GM04503 (cell line): ENCODE data around the gene NAPB.
"Not testable (repeated sequence)": the region's sequence is repeated elsewhere in the genome, so short reads cannot be mapped to it uniquely, and the experiment has no call there.

Experiments
- DNase-seq: peaks from one replicate; pipeline ENCODE4 v3.0.0-alpha.2; 2012; ENCODE audit warnings: low read depth

The NAPB gene

GRCh38 chr20:23367770-23368169, 53.5 kb downstream of the NAPB start:
- DNase-seq = no peak

- DNase-seq = no peak
Observed at GRCh38 chr20:23366384-23366783, 54.9 kb downstream of the NAPB start.

GRCh38 chr20:23365390-23366165, 55.7 kb downstream of the NAPB start:
- no peak for DNase-seq

- no peak for DNase-seq
Observed at GRCh38 chr20:23363257-23363649, 58.0 kb downstream of the NAPB start.

GRCh38 chr20:23362392-23363256, 58.7 kb downstream of the NAPB start:
- no peak for DNase-seq

GRCh38 chr20:23361476-23362391, 59.6 kb downstream of the NAPB start, which contains the start of gene GZF1:
Gene GZF1, plus strand, starts transcription at chr20:23362182. Its CDS starts 2,202 bp downstream, at chr20:23364384.
- peak; percentile 80 for DNase-seq

- no peak for DNase-seq
Observed at GRCh38 chr20:23361119-23361475, 60.2 kb downstream of the NAPB start.

- DNase-seq = no peak
Observed at GRCh38 chr20:23360531-23360930, 60.8 kb downstream of the NAPB start.

- no peak for DNase-seq
Observed at GRCh38 chr20:23358923-23359593, 62.2 kb downstream of the NAPB start.

- no peak for DNase-seq
Observed at GRCh38 chr20:23358563-23358906, 62.8 kb downstream of the NAPB start.

GRCh38 chr20:23357767-23358562, 63.3 kb downstream of the NAPB start:
- DNase-seq = peak; percentile 95

- DNase-seq = no peak
Observed at GRCh38 chr20:23356203-23356602, 65.1 kb downstream of the NAPB start.

GRCh38 chr20:23350904-23351838, 70.1 kb downstream of the NAPB start:
- no peak for DNase-seq

GRCh38 chr20:23350196-23350903, 70.9 kb downstream of the NAPB start, which contains the start of gene NXT1:
Gene NXT1, plus strand, starts transcription at chr20:23350791. Its CDS starts 3,251 bp downstream, at chr20:23354042.
- peak; percentile 96 for DNase-seq

- DNase-seq = peak; percentile 46
Observed at GRCh38 chr20:23349338-23350195, 71.7 kb downstream of the NAPB start.

- not testable (repeated sequence) for DNase-seq
Observed at GRCh38 chr20:23348510-23348909, 72.8 kb downstream of the NAPB start.

- DNase-seq = no peak
Observed at GRCh38 chr20:23347791-23348190, 73.5 kb downstream of the NAPB start.

GRCh38 chr20:23346002-23346401, 75.3 kb downstream of the NAPB start:
- no peak for DNase-seq
